ENCODE measurements around the gene PIPOX.

PIPOX gene

DNA sequence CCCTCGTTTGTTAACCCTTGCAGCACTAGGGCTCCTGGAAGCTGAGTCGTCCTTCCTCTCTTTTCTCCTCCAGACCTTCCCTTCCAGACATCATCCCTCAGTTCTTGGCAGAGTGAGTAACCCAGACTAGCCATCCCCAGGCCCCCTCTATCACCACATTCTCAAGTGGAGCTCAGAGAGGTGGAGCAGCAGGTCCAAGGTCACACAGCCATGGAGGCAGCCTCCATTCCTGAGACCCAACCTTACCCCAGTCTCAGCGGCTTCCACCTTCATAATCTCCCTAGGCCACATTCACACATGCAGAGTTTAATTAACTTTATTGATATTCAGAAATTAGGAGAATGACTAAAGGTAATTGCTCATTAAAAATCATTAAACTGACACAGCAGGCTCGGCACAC, 40.1 kb upstream of the PIPOX start:
- no peak overlapping the region for H3K9ac ChIP-seq (ENCODE audit: low read length)
- no peak for DNase-seq
- no peak overlapping the region for H3K27ac ChIP-seq (ENCODE audit: low read length)
- H2AFZ ChIP-seq (ENCODE audit: low read length) = no peak overlapping the region
- no peaks in the 10 kb centered on the region for H4K20me1 ChIP-seq (ENCODE audit: insufficient read depth, low read length)
- no peaks in the 10 kb centered on the region for H3K4me1 ChIP-seq (ENCODE audit: low read length)
- no peaks in the 10 kb centered on the region for H3K9me2 ChIP-seq (replicated peaks; ENCODE audit: insufficient read depth, low read length)
- no peak overlapping the region for H3K4me2 ChIP-seq (ENCODE audit: low read depth, low read length)
- TF ChIP-seq, protein P1, sequence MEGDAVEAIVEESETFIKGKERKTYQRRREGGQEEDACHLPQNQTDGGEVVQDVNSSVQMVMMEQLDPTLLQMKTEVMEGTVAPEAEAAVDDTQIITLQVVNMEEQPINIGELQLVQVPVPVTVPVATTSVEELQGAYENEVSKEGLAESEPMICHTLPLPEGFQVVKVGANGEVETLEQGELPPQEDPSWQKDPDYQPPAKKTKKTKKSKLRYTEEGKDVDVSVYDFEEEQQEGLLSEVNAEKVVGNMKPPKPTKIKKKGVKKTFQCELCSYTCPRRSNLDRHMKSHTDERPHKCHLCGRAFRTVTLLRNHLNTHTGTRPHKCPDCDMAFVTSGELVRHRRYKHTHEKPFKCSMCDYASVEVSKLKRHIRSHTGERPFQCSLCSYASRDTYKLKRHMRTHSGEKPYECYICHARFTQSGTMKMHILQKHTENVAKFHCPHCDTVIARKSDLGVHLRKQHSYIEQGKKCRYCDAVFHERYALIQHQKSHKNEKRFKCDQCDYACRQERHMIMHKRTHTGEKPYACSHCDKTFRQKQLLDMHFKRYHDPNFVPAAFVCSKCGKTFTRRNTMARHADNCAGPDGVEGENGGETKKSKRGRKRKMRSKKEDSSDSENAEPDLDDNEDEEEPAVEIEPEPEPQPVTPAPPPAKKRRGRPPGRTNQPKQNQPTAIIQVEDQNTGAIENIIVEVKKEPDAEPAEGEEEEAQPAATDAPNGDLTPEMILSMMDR (IDR thresholded peaks at IDR 0.05; ENCODE audit: low read length) = no peak
- TF ChIP-seq EZH2phosphoT487 (IDR thresholded peaks at IDR 0.05; ENCODE audit: low read length) (no peak), EZH2 (optimal IDR thresholded peaks at IDR 0.05; ENCODE audit: low read depth, low read length) (no peak)
- H3K36me3 ChIP-seq (replicated peaks; ENCODE audit: insufficient read depth, low read length) = no peaks in the 10 kb centered on the region
- peaks cover 48% of the 10 kb centered on the region for H3K27me3 ChIP-seq (replicated peaks; ENCODE audit: insufficient read depth, low read length)
- no peak overlapping the region for H3K4me3 ChIP-seq (ENCODE audit: low read length)
- H3F3A ChIP-seq (ENCODE audit: insufficient read depth, low read length) = no peaks in the 10 kb centered on the region
- H3K79me2 ChIP-seq (ENCODE audit: low read length) = no peaks in the 10 kb centered on the region
- H3K9me3 ChIP-seq (replicated peaks; ENCODE audit: insufficient read depth, low read length) = no peaks in the 10 kb centered on the region

DNA sequence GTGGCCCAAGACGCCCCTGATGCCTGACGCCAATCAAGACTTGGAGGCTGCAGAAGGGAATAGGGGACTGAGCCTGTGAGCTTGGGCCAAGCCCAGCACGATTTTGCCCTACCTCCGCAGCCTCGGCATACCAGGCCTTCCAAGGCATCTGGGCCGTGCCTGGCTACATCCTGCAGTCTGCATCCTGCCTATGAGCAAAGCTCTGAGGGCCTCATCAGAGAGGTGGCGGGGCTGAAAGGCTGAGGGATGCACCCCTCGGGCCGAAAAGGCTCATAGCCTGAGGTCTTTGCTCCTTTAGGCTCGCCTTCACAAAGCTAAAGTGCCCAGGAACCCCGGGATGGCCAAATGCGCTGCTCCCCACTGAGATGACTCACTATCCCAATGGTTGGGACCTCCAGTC, 39.7 kb upstream of the PIPOX start:
- Histone ChIP-seq H3K9ac (ENCODE audit: low read length) (no peak overlapping the region), H3K27me3 (replicated peaks; ENCODE audit: insufficient read depth, low read length) (peaks cover 49% of the 10 kb centered on the region), H4K20me1 (ENCODE audit: insufficient read depth, low read length) (no peaks in the 10 kb centered on the region), H3K36me3 (replicated peaks; ENCODE audit: insufficient read depth, low read length) (no peaks in the 10 kb centered on the region), H3K4me3 (ENCODE audit: low read length) (no peak overlapping the region), H3K4me1 (ENCODE audit: low read length) (no peaks in the 10 kb centered on the region), H2AFZ (ENCODE audit: low read length) (no peak overlapping the region), H3K4me2 (ENCODE audit: low read depth, low read length) (no peak overlapping the region), H3K9me3 (replicated peaks; ENCODE audit: insufficient read depth, low read length) (no peaks in the 10 kb centered on the region), H3F3A (ENCODE audit: insufficient read depth, low read length) (no peaks in the 10 kb centered on the region), H3K9me2 (replicated peaks; ENCODE audit: insufficient read depth, low read length) (no peaks in the 10 kb centered on the region), H3K79me2 (ENCODE audit: low read length) (no peaks in the 10 kb centered on the region), H3K27ac (ENCODE audit: low read length) (no peak overlapping the region)
- DNase-seq = no peak
- no peak for TF ChIP-seq EZH2 (optimal IDR thresholded peaks at IDR 0.05; ENCODE audit: low read depth, low read length)
- TF ChIP-seq EZH2phosphoT487 (IDR thresholded peaks at IDR 0.05; ENCODE audit: low read length) = no peak
- TF ChIP-seq, protein P1 (IDR thresholded peaks at IDR 0.05; ENCODE audit: low read length) = no peak

DNA sequence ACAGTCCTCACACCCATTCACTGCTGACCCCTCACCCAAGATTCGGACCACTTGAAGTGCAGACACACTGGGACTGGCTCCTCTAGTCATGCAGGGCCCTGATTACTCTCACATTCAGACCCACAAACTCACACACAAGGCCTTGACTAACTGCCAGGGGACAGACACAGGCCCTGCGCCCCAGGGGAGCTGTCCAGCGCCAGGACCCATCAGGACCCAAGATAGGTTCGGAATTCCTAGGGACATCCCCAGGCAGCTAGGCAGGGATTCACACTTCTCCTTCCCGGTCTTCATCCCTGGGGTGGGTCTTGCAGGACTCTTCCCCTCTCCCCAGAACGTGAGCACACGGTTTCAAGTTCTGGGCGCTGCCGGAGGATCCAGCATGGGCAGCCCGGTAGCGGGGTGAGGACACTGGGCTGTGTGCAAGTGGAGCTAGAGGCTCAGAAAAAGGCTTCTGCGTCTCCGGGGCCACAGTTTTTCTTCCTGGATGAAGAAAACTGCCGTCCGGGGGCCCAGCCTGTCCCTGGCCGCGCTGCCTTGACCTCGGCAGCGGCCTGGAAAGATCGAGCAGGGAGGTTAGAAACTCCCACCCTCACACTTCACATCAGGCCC, 38.8 kb upstream of the PIPOX start:
- no peaks in the 10 kb centered on the region for H3K4me1 ChIP-seq (ENCODE audit: low read length)
- H3K4me2 ChIP-seq (ENCODE audit: low read depth, low read length) = no peak overlapping the region
- TF ChIP-seq EZH2phosphoT487 (IDR thresholded peaks at IDR 0.05; ENCODE audit: low read length) (no peak), EZH2 (optimal IDR thresholded peaks at IDR 0.05; ENCODE audit: low read depth, low read length) (no peak)
- TF ChIP-seq, protein P1 (IDR thresholded peaks at IDR 0.05; ENCODE audit: low read length) = no peak
- H3K4me3 ChIP-seq (ENCODE audit: low read length) = no peak overlapping the region
- no peaks in the 10 kb centered on the region for H4K20me1 ChIP-seq (ENCODE audit: insufficient read depth, low read length)
- no peaks in the 10 kb centered on the region for H3K9me2 ChIP-seq (replicated peaks; ENCODE audit: insufficient read depth, low read length)
- no peaks in the 10 kb centered on the region for H3F3A ChIP-seq (ENCODE audit: insufficient read depth, low read length)
- H3K9me3 ChIP-seq (replicated peaks; ENCODE audit: insufficient read depth, low read length) = no peaks in the 10 kb centered on the region
- H2AFZ ChIP-seq (ENCODE audit: low read length) = no peak overlapping the region
- peaks cover 50% of the 10 kb centered on the region for H3K27me3 ChIP-seq (replicated peaks; ENCODE audit: insufficient read depth, low read length)
- H3K36me3 ChIP-seq (replicated peaks; ENCODE audit: insufficient read depth, low read length) = no peaks in the 10 kb centered on the region
- no peaks in the 10 kb centered on the region for H3K79me2 ChIP-seq (ENCODE audit: low read length)
- no peak overlapping the region for H3K27ac ChIP-seq (ENCODE audit: low read length)
- no peak overlapping the region for H3K9ac ChIP-seq (ENCODE audit: low read length)
- DNase-seq = no peak

Data from MM.1S (cell line).